ENCODE measurements around the gene SAMD14. TPM values are rescaled to one million over a fixed set of nuclear protein-coding genes. Genes with fewer than 3 reads are reported as not detected.
A peak's percentile ranks its signal among the peaks of the same experiment; 100 is the strongest.

The SAMD14 gene
- polyA plus RNA-seq, 2 of the 4 experiments (the other 2 are of a cell fraction), result 0.12 to 0.75 TPM

DNA sequence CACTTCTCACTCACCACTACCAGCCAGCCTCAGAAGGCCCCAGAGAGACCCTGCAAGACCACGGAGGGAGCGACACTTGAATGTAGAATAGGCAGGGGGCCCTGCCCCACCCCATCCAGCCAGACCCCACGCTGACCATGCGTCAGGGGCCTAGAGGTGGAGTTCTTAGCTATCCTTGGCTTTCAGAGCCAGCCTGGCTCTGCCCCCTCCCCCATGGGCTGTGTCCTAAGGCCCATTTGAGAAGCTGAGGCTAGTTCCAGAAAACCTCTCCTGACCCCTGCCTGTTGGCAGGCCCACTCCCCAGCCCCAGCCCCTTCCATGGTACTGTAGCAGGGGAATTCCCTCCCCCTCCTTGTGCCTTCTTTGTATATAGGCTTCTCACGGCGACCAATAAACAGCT is 39.9 kb downstream of the SAMD14 start:
- ATAC-seq, result no peak
- no peak for FAIRE-seq
- POLR2A ChIA-PET, result no interaction called here

DNA sequence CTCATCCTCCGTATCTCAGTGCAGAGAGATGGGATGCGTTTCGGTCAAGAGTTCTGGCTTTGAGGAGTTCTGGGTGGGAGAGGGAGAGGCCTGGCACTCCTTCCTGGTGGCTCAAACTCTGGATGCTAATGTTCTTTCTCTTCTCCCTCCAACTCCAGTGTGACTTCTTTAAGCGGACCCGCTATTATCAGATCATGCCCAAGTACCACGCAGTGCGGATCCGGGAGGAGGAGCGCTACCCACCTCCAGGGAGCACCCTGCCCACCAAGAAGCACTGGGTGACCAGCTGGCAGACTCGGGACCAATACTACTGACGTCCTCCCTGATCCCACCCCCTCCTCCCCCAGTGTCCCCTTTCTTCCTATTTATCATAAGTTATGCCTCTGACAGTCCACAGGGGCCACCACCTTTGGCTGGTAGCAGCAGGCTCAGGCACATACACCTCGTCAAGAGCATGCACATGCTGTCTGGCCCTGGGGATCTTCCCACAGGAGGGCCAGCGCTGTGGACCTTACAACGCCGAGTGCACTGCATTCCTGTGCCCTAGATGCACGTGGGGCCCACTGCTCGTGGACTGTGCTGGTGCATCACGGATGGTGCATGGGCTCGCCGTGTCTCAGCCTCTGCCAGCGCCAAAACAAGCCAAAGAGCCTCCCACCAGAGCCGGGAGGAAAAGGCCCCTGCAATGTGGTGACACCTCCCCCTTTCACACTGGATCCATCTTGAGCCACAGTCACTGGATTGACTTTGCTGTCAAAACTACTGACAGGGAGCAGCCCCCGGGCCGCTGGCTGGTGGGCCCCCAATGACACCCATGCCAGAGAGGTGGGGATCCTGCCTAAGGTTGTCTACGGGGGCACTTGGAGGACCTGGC is 40.8 kb downstream of the SAMD14 start:
- FAIRE-seq (no peak), DNase-seq (ENCODE audit: low read depth in 1 of 2, low spot score in 1 of 2) (no peak), ATAC-seq (no peak)
- WGBS (ENCODE audit: missing lambda C conversion rate), result 90% methylated on average over 23 of the region's 25 CpGs
- Histone ChIP-seq H3K9me3 (no peaks in the 10 kb centered on the region), H3K4me1 (peaks cover 11% of the 10 kb centered on the region), H3K4me3 (no peak overlapping the region), H3K27ac (no peak overlapping the region), H3K4me2 (no peak overlapping the region)
- POLR2A ChIA-PET, result no interaction called here
- TF ChIP-seq ESRRA (IDR thresholded peaks at IDR 0.05; ENCODE audit: borderline replicate concordance, low read length), result no peak
- TF ChIP-seq, protein P1, sequence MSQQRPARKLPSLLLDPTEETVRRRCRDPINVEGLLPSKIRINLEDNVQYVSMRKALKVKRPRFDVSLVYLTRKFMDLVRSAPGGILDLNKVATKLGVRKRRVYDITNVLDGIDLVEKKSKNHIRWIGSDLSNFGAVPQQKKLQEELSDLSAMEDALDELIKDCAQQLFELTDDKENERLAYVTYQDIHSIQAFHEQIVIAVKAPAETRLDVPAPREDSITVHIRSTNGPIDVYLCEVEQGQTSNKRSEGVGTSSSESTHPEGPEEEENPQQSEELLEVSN (IDR thresholded peaks at IDR 0.05; ENCODE audit: borderline replicate concordance, low read depth), result no peak
- TF ChIP-seq HDAC2 (IDR thresholded peaks at IDR 0.05), result no peak
- TF ChIP-seq KDM5A (IDR thresholded peaks at IDR 0.05), result no peak
- no peak for TF ChIP-seq CEBPB (IDR thresholded peaks at IDR 0.05)
- no peak for TF ChIP-seq EHF (CRISPR knock-in tag; IDR thresholded peaks at IDR 0.05)
- no peak for TF ChIP-seq GATA3 (IDR thresholded peaks at IDR 0.05; ENCODE audit: borderline replicate concordance)
- no peak for TF ChIP-seq HOXB5 (CRISPR knock-in tag; IDR thresholded peaks at IDR 0.05)
- TF ChIP-seq MYC (IDR thresholded peaks at IDR 0.05; ENCODE audit: borderline replicate concordance, low read length), result no peak
- TF ChIP-seq MAFK (IDR thresholded peaks at IDR 0.05; ENCODE audit: partially characterized antibody), result no peak
- CTCF ChIA-PET, result interaction anchor here (0.6 to 30.9 kb wide), 10 partner anchors 8 to 90 kb away, joined by 4 to 1356 read pairs (median 183); partner anchors contain the start of genes ITGA3, PPP1R9B and SAMD14

More for the DNA sequence above, 39.9 kb downstream of the SAMD14 start:
- Histone ChIP-seq H3K4me1 (peaks cover 11% of the 10 kb centered on the region), H3K9me3 (no peaks in the 10 kb centered on the region), H3K4me3 (no peak overlapping the region), H3K4me2 (no peak overlapping the region), H3K27ac (no peak overlapping the region)
- WGBS (ENCODE audit: missing lambda C conversion rate), result 86% methylated on average over 6 of the region's 6 CpGs
- TF ChIP-seq EHMT2 (IDR thresholded peaks at IDR 0.05; ENCODE audit: low read depth) (no peak), JUNB (IDR thresholded peaks at IDR 0.05) (no peak), NFE2L2 (conservative IDR thresholded peaks at IDR 0.05; ENCODE audit: low read length) (no peak), CEBPB (IDR thresholded peaks at IDR 0.05) (no peak), PHF8 (IDR thresholded peaks at IDR 0.05; ENCODE audit: borderline replicate concordance, low read depth) (no peak)
- TF ChIP-seq, protein P2, sequence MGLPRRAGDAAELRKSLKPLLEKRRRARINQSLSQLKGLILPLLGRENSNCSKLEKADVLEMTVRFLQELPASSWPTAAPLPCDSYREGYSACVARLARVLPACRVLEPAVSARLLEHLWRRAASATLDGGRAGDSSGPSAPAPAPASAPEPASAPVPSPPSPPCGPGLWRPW (IDR thresholded peaks at IDR 0.05), result no peak
- TF ChIP-seq, protein P1 (IDR thresholded peaks at IDR 0.05; ENCODE audit: borderline replicate concordance, low read depth), result no peak
- CTCF ChIA-PET, result interaction anchor here (1.8 to 30.9 kb wide), 8 partner anchors 13 to 206 kb away, joined by 6 to 1356 read pairs (median 128); partner anchors contain the start of genes COL1A1, ITGA3, PPP1R9B and SAMD14
- no peak for DNase-seq (ENCODE audit: low read depth in 1 of 2, low spot score in 1 of 2)

DNA sequence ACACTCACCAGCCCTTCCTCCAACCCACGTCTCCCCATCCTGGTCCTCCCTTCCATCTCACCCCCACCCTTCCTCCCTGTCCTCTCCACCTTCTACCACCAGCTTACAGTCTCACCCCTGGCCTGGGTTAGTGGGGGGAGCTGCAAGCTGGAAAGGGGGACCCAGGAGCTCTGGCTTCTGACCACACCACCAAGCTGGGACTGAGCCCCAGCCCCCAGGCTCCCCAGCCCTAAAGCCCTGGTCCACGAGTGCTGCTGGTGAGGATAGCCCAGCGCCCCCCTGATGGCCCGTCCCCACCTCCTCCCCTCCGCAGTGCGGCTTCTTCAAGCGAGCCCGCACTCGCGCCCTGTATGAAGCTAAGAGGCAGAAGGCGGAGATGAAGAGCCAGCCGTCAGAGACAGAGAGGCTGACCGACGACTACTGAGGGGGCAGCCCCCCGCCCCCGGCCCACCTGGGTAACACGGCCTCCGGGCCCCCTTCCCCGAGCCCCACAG is 42.0 kb downstream of the SAMD14 start:
- TF ChIP-seq FOSL2 (IDR thresholded peaks at IDR 0.05), result no peak
- no peak for TF ChIP-seq FOSL2 (CRISPR knock-in tag; IDR thresholded peaks at IDR 0.05)
- TF ChIP-seq, protein P3, sequence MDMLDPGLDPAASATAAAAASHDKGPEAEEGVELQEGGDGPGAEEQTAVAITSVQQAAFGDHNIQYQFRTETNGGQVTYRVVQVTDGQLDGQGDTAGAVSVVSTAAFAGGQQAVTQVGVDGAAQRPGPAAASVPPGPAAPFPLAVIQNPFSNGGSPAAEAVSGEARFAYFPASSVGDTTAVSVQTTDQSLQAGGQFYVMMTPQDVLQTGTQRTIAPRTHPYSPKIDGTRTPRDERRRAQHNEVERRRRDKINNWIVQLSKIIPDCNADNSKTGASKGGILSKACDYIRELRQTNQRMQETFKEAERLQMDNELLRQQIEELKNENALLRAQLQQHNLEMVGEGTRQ (IDR thresholded peaks at IDR 0.05), result no peak
- TF ChIP-seq JUN (IDR thresholded peaks at IDR 0.05), result no peak
- TF ChIP-seq, protein P1 (IDR thresholded peaks at IDR 0.05; ENCODE audit: borderline replicate concordance, low read depth), result no peak
- no peak for TF ChIP-seq MYC (IDR thresholded peaks at IDR 0.05; ENCODE audit: borderline replicate concordance, low read length)
- H3K4me2 ChIP-seq, result no peak overlapping the region
- H3K27ac ChIP-seq, result peak overlapping the region in 1 of 2 experiments; percentile 32; a peak in 2 of 6 replicates
- CTCF ChIA-PET, result interaction anchor here (0.6 to 3.7 kb wide), 52 partner anchors 10 to 536 kb away, joined by 3 to 237 read pairs (median 5); partner anchors contain the start of genes DLX3 and ITGA3
- no peak overlapping the region for H3K4me3 ChIP-seq
- no peak for DNase-seq (ENCODE audit: low read depth in 1 of 2, low spot score in 1 of 2)
- 86% methylated on average over 19 of the region's 19 CpGs for WGBS (ENCODE audit: missing lambda C conversion rate)
- ATAC-seq, result 0 out of 6 replicates have a peak, but pooled peaks of 1 of the 2 experiments have one; percentile 4
- POLR2A ChIA-PET, result interaction anchor here (1.0 to 1.5 kb wide), 3 partner anchors 32 to 90 kb away, joined by 3 to 11 read pairs (median 10); partner anchors contain the start of gene ITGA3
- no peaks in the 10 kb centered on the region for H3K9me3 ChIP-seq
- no peak for FAIRE-seq
- no peaks in the 10 kb centered on the region for H3K4me1 ChIP-seq

Data from A549 (cell line).